Prostate gland (tissue), 2 donors: ENCODE results near the gene LPCAT3. TPM values are rescaled to one million over a fixed set of nuclear protein-coding genes. Genes with fewer than 3 reads are reported as not detected.

Experiments
- DNase-seq: peaks from one replicate; pipeline ENCODE4 v3.0.0-alpha.2; 2019; ENCODE audit warnings: low spot score
- H3K27ac ChIP-seq, 2 donors: fragments of 200-600 bp; sonication (generic); 2 replicates each; pipeline ENCODE4 v1.5.1; 2017 to 2019
- H3K27me3 ChIP-seq: fragments of 200-600 bp; sonication (generic); replicated peaks from 2 replicates; pipeline ENCODE4 v1.5.1; 2019; ENCODE audit not compliant: insufficient read depth
- H3K36me3 ChIP-seq, 2 donors: fragments of 200-600 bp; sonication (generic); 1 replicate in 1 of 2; 2 replicates in 1 of 2; pipeline versions ENCODE4 v1.5.1 to v1.8.1; 2017 to 2019
- H3K4me1 ChIP-seq: fragments of 200-600 bp; sonication (generic); replicated peaks from 2 replicates; pipeline ENCODE4 v1.5.1; 2019
- H3K4me3 ChIP-seq, 2 donors: fragments of 200-600 bp; sonication (generic); 2 replicates each; pipeline ENCODE4 v1.5.1; 2017 to 2019
- H3K9me3 ChIP-seq: fragments of 200-600 bp; sonication (generic); 2 replicates; pipeline ENCODE4 v1.5.1; 2017
- POLR2A ChIP-seq: fragments of 450-650 bp; IDR thresholded peaks from one replicate; pipeline ENCODE4 v1.6.1; 2016; ENCODE audit warnings: antibody characterized with exemption, mild to moderate bottlenecking
- POLR2AphosphoS5 ChIP-seq: sonication (generic); formaldehyde crosslinking; IDR thresholded peaks from one replicate; pipeline ENCODE4 v1.6.1; 2017; ENCODE audit warnings: antibody characterized with exemption
- WGBS: methylation state at CpG from one replicate; pipeline ENCODE4 v1.1.5; 2018; 5-methylcytosine and 5-hydroxymethylcytosine counted together
- intact Hi-C: fragments of 100-400 bp; cut with DNase I; formaldehyde crosslinking; loops from one replicate; pipeline ENCODE4 v1.14.2; 2022
- total RNA-seq, 2 donors: library from RNA; depleted of rRNA; stranded (reverse); fragments of >200 nt; gene quantifications; one replicate each; pipeline ENCODE4 v1.1.0, GENCODE V29; 2016
- TF ChIP-seq, protein P1 (sequence below), 4 experiments: fragments of 200-600 bp in 2 of 4; fragments of 450-650 bp in 2 of 4; sonication (generic) in 2 of 4; IDR thresholded peaks; 1 replicate in 3 of 4; 2 replicates in 1 of 4; pipeline ENCODE4 v1.5.1; 2016 to 2019; ENCODE audit warnings: antibody characterized with exemption in 4 of 4, mild to moderate bottlenecking in 2 of 4, moderate library complexity in 2 of 4

The LPCAT3 gene, protein sequence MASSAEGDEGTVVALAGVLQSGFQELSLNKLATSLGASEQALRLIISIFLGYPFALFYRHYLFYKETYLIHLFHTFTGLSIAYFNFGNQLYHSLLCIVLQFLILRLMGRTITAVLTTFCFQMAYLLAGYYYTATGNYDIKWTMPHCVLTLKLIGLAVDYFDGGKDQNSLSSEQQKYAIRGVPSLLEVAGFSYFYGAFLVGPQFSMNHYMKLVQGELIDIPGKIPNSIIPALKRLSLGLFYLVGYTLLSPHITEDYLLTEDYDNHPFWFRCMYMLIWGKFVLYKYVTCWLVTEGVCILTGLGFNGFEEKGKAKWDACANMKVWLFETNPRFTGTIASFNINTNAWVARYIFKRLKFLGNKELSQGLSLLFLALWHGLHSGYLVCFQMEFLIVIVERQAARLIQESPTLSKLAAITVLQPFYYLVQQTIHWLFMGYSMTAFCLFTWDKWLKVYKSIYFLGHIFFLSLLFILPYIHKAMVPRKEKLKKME
- 10 to 100 TPM; 59.9 to 86.9 TPM for total RNA-seq

DNA sequence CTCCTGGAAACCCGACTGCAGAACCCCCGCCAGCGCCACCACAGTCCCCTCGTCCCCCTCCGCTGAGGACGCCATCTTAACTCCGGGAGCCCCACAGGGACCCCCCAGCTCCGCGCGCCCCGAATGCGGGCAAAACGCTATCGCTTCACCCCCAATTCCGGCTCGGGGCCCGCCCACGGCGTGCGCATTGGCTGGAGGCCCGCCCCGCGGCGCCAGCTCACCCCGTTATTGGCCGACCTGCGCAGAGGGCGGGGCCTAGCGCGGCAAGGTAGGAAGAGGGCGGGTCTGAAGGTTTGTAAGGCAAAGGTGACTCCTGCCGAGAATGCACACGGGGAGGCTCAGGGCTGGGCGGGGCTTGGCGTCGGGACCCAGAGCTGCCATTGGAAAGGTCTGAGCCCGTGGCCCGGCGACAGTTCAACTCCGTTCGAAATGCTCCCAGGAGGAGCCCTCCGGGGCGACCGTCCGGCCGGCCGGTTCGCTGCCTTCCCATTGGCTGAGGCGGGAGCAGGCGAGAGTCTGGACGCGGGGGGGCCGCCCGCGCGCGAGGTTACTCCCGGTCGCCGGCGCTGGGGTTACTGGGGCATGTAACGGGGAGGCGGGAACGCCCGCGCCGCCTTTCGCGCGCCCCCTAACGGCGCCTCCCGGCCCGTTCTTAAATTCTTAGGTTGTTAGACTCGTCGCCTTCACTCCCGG lies at the start of gene LPCAT3:
TSS of gene LPCAT3 (minus strand) at position 127 of the 693 bp plus-strand sequence. CDS start at position 75, 52 bp downstream.
- peak within 1 kb of the TSS; percentile 86 for H3K27ac ChIP-seq

DNA sequence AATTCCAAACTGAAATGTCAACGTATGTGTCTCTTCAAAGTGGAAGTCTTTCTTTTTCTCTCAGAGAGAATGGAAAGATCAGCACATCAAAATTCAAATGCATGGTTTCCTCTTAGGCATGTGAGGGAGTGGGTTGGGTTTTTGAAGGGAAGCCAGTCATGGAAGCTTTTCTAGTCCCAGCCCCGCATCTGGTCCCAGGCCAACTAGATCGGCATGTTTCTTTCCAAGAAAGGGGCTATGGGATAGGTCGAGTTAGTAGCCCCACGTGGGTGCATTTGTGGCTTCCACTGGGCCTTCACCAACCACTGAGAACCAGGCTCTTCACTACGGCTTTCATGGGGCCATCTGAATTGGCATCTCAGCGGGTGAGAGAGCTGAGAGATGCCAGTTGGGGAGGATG lies 48.8 kb upstream of the LPCAT3 start:
- Histone ChIP-seq H3K36me3 (no peaks in the 10 kb centered on the region), H3K9me3 (no peaks in the 10 kb centered on the region), H3K4me3 (no peak overlapping the region), H3K27me3 (no peaks in the 10 kb centered on the region), H3K27ac (no peak overlapping the region), H3K4me1 (no peaks in the 10 kb centered on the region)
- no peak for DNase-seq
- intact Hi-C loops, result no loop called here
- TF ChIP-seq, protein P1, sequence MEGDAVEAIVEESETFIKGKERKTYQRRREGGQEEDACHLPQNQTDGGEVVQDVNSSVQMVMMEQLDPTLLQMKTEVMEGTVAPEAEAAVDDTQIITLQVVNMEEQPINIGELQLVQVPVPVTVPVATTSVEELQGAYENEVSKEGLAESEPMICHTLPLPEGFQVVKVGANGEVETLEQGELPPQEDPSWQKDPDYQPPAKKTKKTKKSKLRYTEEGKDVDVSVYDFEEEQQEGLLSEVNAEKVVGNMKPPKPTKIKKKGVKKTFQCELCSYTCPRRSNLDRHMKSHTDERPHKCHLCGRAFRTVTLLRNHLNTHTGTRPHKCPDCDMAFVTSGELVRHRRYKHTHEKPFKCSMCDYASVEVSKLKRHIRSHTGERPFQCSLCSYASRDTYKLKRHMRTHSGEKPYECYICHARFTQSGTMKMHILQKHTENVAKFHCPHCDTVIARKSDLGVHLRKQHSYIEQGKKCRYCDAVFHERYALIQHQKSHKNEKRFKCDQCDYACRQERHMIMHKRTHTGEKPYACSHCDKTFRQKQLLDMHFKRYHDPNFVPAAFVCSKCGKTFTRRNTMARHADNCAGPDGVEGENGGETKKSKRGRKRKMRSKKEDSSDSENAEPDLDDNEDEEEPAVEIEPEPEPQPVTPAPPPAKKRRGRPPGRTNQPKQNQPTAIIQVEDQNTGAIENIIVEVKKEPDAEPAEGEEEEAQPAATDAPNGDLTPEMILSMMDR (IDR thresholded peaks at IDR 0.05), result no peak
- TF ChIP-seq POLR2A (no peak), POLR2AphosphoS5 (no peak)
- WGBS, result 77% methylated on average over 7 of the region's 7 CpGs

More for the DNA sequence above, at the start of gene LPCAT3:
- TF ChIP-seq POLR2AphosphoS5, result peak; percentile 90
- TF ChIP-seq, protein P1 (IDR thresholded peaks at IDR 0.05), result peak; percentile 76 to 97 (median 91)
- peak; percentile 93 for TF ChIP-seq POLR2A
- peak; percentile 97 for DNase-seq
- intact Hi-C loops, result loop anchor here (5.0 kb wide), 1 partner anchor 46 kb away; the partner anchor contains the start of genes EMG1 and PHB2
- no peaks in the 10 kb centered on the region for H3K9me3 ChIP-seq
- under 1% methylated on average over 68 of the region's 77 CpGs for WGBS
- H3K4me1 ChIP-seq, result peaks cover 9% of the 10 kb centered on the region
- H3K4me3 ChIP-seq, result peak within 1 kb of the TSS; percentile 66 to 86
- no peaks in the 10 kb centered on the region for H3K27me3 ChIP-seq
- H3K36me3 ChIP-seq, result no peaks in the 10 kb centered on the region

DNA sequence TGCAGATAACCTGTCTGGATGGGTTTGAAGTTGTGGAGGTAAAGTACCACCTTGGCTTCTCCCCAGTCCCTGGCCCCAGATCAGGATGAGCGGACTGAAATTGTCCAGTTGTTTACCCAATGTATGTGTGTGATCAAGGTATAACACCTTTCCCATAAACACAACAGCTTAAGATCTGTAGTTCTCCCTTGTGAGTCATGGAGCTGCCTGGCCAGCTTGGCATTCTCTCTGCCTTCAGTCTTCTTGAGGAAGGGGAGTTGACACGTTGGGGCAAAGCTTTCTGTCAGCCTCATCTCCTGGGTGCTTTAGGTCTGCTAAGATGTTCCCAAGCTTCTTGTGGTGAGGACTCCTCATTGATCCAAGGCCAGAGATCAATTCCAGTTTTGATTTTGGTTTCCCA lies 48.3 kb upstream of the LPCAT3 start:
- WGBS, result 55% methylated on average over 2 of the region's 2 CpGs
- H3K4me3 ChIP-seq, result no peak overlapping the region
- no peak for DNase-seq
- H3K27ac ChIP-seq, result no peak overlapping the region
- no peaks in the 10 kb centered on the region for H3K27me3 ChIP-seq
- no peaks in the 10 kb centered on the region for H3K4me1 ChIP-seq
- no peaks in the 10 kb centered on the region for H3K36me3 ChIP-seq
- no peaks in the 10 kb centered on the region for H3K9me3 ChIP-seq
- TF ChIP-seq POLR2AphosphoS5 (no peak), POLR2A (no peak)
- TF ChIP-seq, protein P1 (IDR thresholded peaks at IDR 0.05), result no peak
- intact Hi-C loops, result no loop called here

DNA sequence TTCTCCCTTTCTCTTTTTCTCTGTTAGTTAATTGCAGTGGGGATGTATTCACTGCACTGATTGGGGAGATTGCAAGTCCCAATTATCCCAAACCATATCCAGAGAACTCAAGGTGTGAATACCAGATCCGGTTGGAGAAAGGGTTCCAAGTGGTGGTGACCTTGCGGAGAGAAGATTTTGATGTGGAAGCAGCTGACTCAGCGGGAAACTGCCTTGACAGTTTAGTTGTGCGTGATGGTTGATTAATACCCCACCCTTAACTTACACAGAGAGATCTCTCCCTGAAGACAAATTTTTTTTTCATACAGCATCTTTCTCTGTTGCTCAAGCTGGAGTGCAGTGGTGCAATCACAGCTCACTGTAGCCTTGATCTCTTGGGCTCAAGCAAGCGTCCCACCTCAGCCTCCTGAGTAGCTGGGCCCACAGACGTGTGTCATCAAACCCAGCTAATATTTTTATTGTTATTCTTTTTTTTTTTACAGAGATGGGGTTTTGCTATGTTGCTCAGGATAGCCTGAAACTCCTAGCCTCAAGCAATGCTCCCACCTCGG lies 46.9 kb upstream of the LPCAT3 start:
- Histone ChIP-seq H3K4me3 (no peak overlapping the region), H3K4me1 (no peaks in the 10 kb centered on the region), H3K27me3 (no peaks in the 10 kb centered on the region), H3K36me3 (no peaks in the 10 kb centered on the region), H3K9me3 (no peaks in the 10 kb centered on the region), H3K27ac (no peak overlapping the region)
- intact Hi-C loops, result no loop called here
- TF ChIP-seq POLR2AphosphoS5, result no peak
- DNase-seq, result no peak
- WGBS, result 86% methylated on average over 7 of the region's 7 CpGs

DNA sequence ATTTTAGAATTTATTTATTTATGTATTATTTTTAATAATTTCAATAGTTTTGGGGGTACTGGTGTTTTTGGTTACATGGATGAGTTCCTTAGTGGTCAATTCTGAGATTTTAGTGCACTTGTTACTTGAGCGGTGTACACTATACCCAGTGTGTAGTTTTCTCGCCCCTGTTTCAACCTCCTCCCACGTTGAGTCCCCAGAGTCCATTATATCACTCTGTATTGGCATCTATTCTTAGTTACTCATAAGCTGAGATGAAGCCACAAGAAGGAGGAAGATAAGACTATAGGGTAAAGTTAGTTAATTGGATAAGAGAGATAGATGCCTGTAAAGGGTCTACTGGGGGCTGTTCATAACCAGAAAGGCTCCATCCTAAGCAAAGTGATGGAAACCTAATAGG lies 46.2 kb upstream of the LPCAT3 start:
- no peak overlapping the region for H3K27ac ChIP-seq
- WGBS, result 81% methylated on average over 3 of the region's 3 CpGs
- no peaks in the 10 kb centered on the region for H3K4me1 ChIP-seq

More for the DNA sequence above, 46.2 kb upstream of the LPCAT3 start:
- intact Hi-C loops, result no loop called here
- Histone ChIP-seq H3K9me3 (no peaks in the 10 kb centered on the region), H3K36me3 (no peaks in the 10 kb centered on the region), H3K4me3 (no peak overlapping the region), H3K27me3 (no peaks in the 10 kb centered on the region)
- no peak for DNase-seq
- TF ChIP-seq POLR2A, result no peak
- no peak for TF ChIP-seq POLR2AphosphoS5
- TF ChIP-seq, protein P1 (IDR thresholded peaks at IDR 0.05), result no peak
